22Rv1 (cell line): ENCODE data around the gene KPNA6.

Experiments
- CTCF ChIP-seq: fragments of 450-650 bp; IDR thresholded peaks from 2 replicates; pipeline ENCODE4 v1.5.1; 2017; ENCODE audit warnings: mild to moderate bottlenecking
- ZFX ChIP-seq: fragments of 450-650 bp; IDR thresholded peaks from 2 replicates; pipeline ENCODE4 v1.6.1; 2017; ENCODE audit warnings: antibody characterized with exemption, borderline replicate concordance

DNA sequence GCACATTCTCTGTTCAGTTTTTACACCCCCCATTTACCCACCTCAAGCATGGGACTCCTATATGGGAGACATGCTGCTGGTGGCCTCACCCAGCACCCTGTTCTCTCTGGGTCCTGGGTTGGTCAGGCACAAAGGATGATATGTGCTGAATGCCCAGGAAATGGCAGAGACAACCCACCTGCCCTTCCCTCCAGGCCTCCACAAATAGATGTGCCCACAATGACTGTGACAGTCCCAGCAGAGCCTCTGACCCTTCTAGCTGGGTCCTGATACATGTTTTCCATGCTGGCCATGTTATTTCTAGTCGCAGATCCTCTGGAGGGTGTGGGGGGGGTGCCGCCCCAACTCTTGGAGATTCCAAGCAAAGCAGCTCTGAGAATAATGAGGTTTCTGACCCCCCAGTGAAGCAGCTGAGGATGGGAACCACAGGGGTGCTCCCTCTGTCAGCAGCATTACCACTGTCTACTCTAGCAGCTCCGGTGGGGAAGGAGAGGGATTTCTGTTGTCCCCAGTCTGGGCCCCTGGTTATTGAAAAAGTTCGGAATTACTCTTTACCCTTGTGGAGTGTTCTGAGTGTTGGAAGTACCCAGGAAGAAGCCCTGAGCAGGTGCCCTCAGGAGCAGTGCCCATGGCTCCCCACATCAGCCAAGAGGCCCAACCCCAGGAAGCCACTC is 91.3 kb downstream of the KPNA6 start:
- TF ChIP-seq ZFX (no peak), CTCF (no peak)
